NOMO-1 treated with DMSO at 0.1 percent for 48 hours (cell line): ENCODE data around the gene NGEF.
A peak's percentile ranks its signal among the peaks of the same experiment; 100 is the strongest.
"Not testable (repeated sequence)": the region's sequence is repeated elsewhere in the genome, so short reads cannot be mapped to it uniquely, and the experiment has no call there.

Source experiments
- DNase-seq: peaks from one replicate; lab custom pipeline; 2025; ENCODE audit not compliant: unreplicated experiment; lab: John Stamatoyannopoulos, UW

NGEF gene

GRCh38 chr2:232874677-232875223, 138.3 kb downstream of the NGEF start:
- DNase-seq, result no peak

DNA sequence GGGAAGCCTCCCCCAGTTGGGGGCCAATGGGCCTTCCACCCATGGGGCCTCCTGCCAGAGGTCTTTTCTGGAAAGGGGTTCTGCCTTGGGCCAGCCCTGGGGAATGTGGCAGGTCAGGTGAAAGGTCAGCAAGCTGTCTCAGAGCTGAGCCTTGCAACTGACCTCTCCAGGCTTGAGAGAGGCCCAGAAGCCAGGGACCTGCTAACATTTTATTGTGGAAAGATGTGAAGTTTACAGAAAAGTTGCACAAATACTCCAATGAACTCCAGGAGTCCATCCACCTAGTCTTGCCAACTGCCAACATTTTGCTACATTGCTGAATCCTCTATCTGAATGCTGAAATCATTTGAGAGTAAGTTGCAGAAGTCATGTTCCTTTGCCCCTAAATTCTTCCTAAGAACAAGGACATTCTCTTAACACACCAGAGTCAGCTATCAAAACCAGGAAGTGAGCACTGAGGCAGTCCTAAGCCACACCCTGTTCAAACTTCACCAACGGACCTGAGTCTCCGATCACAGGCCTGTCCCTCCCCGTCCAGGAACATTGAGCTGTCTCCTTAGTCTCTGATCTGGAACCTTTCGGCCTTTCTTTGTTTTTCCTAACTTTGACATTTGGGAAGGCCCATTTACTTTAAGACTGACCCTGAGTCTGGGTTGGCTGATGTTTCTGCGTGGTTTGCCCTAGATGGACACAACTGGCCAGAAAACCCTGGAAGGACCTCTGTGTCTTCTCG, 139.0 kb downstream of the NGEF start:
- peak; percentile 91 for DNase-seq

- DNase-seq, result no peak
Observed at GRCh38 chr2:232873292-232873908, 139.7 kb downstream of the NGEF start.

DNA sequence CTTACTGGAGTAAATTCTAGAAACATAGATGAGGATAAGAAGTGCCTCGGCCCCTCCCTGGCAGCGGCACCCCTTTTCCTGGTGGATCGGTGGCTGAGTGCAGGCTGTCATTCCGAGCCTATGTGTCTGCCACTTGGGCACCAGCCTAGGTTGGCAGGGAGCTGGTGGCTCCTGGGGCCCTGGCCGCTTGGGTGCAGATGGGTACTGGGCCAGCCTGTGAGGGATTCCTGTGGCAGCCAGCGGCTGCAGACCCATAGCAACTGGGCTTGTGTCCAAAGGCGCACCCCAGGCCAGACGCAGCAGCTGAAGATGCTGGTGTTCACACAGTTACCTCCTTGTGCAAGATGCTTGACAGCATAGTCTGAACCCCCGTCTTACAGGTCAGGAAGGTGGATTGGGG, 140.2 kb downstream of the NGEF start:
- no peak for DNase-seq

DNA sequence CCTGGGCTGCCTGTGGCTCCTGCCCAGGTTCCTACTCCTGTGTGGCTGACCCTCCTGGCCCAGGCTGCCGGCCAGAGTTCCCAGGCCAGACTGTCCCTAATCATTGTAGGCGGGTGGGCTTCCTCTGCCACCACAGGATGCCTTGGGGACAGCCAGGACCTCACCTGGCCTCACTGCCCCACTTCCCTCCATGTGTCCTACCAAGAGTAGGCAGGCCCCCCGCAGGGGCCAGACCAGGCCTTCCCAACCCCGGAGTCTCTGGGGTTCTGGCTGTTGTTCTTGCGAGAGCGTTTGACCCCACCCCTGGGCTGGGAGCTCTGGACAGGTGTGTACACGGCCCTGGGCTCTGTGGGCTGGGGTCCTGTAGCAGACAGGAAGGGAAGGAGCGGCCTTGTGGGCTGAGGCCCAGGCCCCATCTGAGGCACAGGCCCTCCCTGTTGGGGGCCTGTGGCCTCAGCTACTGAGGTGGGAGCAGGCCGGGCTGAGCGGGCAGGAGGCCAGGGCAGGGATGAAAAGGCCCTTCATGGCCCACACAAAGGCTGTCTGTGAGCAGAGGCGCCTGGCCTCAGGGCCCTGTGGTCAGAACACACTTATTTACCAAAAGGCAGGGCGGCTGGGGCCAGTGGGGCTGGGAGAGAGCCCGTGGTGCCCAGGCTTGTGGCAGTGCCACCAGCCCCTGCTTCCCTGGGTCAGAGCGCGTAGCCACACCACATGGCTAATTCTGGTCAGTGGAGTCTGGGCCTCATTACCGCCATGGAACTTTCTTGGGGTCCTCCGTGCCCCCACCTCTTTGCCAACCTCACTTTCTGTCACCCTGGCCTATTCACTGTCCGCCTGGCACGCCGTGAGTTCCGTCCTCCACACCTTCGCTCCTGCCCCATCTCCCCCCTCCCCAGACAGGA, 141.0 kb downstream of the NGEF start:
- no peak for DNase-seq

GRCh38 chr2:232871418-232871834, 141.6 kb downstream of the NGEF start:
- no peak for DNase-seq

GRCh38 chr2:232870766-232871371, 142.2 kb downstream of the NGEF start:
- DNase-seq, result no peak

- DNase-seq, result no peak
Observed at GRCh38 chr2:232870018-232870765, 142.9 kb downstream of the NGEF start, which contains the start of gene SNORC. SNORC (plus strand) TSS chr2:232870264; CDS start chr2:232870342, 78 bp downstream.

GRCh38 chr2:232869138-232870017, 143.7 kb downstream of the NGEF start:
- no peak for DNase-seq

DNA sequence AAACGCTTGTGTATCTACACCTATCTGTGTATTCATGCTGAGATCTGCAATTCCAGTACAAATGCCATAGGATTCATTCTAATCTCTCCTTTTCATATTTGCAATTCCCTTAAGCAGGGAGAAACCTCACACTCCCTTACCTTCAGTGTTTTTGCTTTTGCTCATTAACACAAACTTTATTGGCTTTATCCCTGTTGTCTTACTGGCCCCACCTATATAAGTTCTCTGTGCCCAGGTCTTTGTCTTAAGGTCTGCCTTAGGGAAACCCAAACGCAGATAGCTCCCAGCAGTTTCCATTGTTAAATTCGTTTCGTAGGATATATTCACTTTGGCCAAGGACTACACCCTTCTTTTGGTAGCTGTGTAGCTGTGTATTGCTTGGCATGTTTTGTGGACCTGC, 147.0 kb downstream of the NGEF start:
- no peak for DNase-seq

DNA sequence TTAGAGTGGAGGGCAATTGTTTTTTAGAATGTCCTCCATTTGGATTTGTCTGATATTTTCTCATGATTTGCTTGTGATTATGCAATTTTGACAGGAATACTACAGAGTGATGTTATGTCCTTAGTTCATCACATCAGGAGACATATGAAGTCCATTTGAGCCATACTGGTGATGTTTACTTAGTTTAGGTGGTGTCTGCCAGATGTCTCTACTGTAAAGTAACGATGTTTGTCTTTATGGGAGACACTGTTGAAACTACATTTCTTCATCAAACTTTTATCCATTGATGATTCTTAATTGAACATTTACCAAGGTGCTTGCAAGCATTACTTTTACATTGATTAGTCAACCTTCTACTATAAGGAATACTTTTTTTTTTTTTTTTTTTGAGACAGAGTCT, 147.9 kb downstream of the NGEF start:
- DNase-seq, result no peak

DNA sequence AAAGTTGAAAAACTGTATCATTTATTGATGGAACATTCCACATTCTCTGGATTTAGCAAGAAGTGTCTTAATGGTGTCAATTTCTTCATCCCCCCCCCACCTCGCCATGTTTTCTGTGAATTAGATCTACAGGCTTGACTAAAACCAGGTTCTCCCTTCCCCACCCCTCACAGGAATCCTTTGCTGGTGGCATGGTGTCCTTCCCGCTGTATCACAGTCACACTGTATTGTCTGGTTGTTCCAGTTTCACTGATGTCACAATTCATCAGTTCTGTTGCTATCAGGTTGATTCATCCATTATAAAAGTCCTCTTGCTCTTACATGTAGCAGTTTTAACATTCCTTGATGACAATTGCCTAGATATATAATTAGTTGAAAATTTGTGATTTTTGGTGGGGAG, 149.1 kb downstream of the NGEF start:
- DNase-seq, result no peak

DNA sequence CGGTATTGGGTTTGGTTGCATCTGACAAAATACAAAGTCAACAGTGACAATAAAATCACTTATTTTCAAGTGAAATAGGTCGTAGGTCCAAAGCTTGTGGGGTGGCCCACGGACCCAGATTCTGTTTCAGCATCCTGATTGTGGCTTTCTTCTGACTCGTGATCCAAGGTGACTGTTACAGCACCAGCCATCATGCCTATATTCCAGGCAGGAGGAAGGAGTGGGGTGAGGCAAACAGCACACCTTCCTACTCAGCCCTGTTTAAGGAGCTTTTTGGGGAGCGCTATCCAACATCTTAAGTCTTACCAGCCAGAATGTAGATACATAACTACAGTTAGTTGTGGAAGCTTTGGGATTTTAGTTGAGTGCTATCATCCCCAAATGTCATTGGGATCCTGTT, 151.7 kb downstream of the NGEF start:
- no peak for DNase-seq

DNA sequence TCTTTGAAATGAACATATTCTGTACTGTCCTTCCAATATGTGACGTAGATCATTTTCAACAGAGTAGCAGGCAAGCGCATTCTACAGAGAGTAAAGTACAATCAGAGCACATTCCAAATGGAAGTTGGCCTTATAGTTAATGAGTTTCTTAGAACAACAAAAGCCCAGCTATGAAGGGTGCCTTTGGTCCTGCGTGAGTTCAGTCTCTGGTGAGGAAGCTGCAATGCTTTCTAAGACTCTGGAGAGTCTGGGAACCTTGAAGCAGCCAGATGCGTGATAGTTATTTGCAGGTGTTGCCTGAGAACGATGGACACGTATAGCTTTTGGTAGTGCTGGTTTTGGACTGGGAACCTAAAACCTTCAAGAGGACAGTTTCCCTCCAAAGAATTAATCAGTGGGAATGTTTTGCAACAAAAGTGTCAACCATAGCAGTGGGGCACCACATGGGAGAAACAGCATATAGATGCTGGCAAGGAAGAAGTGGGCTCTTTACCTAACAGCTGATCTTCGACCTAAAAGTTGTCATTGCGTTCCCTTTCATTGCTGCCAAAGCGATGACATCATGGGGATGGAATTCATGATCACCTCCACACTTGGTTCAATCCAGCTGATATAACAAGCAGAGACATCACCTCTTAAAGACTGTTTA, 152.3 kb downstream of the NGEF start:
- DNase-seq, result no peak

- DNase-seq, result no peak
Observed at GRCh38 chr2:232859385-232859916, 153.6 kb downstream of the NGEF start.

- DNase-seq, result no peak
Observed at GRCh38 chr2:232857158-232857563, 155.9 kb downstream of the NGEF start.

DNA sequence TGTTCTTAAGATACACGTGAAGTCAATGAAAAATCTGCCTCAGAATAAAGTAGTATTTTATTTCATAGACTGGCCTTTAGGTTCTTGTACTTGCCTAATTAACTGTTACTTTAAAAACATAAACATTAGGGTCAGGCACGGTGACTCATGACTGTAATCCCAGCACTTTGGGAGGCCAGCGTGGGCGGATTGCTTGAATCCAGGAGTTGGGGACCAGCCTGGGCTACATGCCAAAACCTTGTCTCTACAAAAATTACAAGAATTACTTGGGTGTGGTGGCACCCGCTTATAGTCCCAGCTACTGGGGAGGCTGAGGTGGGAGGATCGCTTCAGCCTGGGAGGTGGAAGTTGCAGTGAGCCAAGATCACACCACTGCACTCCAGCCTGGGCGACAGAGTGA, 159.0 kb downstream of the NGEF start:
- DNase-seq, result no peak

- no peak for DNase-seq
Observed at GRCh38 chr2:232852676-232853075, 160.4 kb downstream of the NGEF start.

DNA sequence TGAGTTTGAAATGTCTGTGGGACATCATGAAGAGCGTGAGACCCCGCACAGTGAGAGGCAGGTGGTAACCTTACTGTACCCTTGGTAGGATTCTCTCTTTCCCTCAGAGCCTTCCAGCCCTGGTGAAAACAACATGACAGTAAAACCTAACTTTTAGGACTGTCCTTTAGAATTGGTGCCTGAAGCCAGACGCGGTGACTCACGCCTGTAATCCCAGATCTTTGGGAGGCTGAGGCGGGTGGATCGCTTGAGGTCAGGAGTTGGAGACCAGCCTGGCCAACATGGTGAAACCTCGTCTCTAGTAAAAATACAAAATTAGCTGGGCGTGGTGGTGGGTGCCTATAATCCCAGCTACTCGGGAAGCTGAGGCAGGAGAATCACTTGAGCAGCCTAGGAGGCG, 161.0 kb downstream of the NGEF start:
- not testable (repeated sequence) for DNase-seq
